GM21423 (cell line): ENCODE data around the gene GPR21.

Experiments used
- ATAC-seq: cut with Tn5 transposase; IDR thresholded peaks from one replicate; pipeline ENCODE4 v1.9.1; 2021; ENCODE audit warnings: mild to moderate bottlenecking, moderate library complexity; ENCODE audit not compliant: unreplicated experiment

The GPR21 gene

DNA sequence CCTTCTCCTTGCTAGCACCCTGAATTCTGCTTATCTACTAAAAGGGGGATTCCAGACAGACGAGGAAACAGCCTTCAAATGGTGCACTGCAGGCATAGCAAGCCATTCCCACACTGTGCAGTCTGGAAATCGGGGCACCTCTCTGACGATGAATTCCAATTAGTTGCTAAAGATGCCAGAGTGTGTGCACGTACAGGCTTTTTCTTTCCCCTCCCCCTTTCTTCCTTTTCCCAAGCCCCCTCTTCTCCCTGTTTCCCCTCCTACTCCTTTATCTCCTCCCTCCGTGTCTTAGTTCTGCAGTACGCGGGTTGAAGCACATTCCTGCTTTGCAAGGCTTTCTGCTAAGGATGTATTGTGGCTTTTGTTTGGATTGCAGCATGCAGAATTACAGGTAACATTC lies at the start of gene GPR21:
Gene GPR21 (plus strand): TSS at position 316 of the 400 bp plus-strand sequence. CDS start 900 bp downstream, outside the sequence.
- no peak for ATAC-seq

DNA sequence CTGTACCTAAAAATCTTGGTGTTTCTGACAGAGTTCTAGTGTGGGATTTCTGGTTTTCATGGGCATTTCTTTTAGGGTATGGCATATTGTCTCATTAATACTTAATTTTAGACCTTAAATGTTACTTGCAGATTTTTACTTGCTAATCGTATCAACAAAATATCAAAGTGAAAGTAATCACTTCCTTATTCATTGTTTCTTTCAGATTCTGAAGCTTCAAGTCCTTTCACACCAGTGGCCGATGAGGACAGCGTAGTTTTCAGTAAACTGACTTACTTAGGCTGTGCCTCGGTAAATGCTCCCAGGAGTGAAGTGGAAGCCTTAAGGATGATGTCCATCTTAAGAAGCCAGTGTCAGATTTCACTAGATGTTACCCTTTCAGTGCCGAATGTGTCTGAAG lies 47.5 kb upstream of the GPR21 start:
- ATAC-seq, result no peak

- ATAC-seq, result no peak
These were observed 45.3 kb upstream of the GPR21 start for GRCh38 chr9:122988141-122988540.

- ATAC-seq, result peak; percentile 85
These were observed 44.4 kb upstream of the GPR21 start for GRCh38 chr9:122988920-122989621.

DNA sequence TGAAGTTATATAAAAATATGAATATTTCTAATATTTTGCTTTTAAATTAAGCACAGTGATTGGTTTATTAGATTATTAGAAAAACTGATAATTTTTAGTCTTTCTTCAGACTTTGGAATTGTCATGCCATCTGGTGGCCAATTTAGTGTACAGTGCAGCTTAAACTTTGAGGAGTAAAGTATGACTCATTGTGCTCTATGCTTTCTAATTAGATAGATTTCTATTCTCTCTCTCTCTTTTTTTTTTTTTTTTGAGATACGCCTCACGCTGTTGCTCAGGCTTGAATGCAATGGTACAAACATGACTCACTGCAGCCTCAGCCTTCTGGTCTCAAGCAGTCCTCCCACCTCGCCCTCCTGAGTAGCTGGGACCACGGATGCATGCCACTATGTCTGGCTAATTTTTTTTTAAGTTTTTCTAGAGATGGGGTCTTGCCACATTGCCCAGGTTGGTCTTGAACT lies 42.1 kb upstream of the GPR21 start:
- peak; percentile 54 for ATAC-seq

DNA sequence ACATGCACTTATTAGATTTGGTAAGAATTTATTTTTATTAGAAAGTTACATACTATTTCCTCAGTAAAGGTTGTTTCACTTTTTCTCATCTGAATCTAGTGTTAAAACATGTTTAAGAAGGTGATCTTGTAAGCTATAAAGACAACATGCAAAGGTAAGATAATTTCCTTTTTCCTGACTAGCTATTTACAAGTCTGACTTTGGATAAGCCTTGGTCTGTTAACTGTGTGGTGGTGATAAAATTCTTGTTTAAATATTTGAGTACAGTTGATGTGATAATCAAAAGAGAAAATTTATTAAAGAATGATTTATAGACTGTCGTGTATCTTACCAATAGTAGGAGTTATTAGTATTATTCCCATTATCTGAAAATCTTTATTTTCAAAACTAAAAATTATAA lies 36.9 kb upstream of the GPR21 start:
- no peak for ATAC-seq

DNA sequence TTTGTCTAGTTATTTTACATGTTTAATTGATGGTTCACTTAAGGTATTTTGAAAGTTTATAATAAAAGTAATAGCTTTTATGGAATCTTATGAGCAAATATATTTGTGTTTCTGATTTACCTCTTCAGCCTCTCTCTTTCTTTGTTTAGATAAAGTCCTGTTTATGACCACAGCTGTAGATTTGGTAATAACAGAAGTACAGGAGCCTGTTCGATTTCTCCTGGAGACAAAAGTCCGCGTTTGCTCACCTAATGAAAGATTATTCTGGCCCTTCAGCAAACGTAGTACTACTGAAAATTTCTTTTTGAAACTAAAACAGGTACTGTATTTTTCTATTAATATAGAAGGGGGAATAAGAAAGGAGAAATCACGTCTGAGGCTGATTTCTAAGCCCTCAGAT lies 35.0 kb upstream of the GPR21 start:
- no peak for ATAC-seq

DNA sequence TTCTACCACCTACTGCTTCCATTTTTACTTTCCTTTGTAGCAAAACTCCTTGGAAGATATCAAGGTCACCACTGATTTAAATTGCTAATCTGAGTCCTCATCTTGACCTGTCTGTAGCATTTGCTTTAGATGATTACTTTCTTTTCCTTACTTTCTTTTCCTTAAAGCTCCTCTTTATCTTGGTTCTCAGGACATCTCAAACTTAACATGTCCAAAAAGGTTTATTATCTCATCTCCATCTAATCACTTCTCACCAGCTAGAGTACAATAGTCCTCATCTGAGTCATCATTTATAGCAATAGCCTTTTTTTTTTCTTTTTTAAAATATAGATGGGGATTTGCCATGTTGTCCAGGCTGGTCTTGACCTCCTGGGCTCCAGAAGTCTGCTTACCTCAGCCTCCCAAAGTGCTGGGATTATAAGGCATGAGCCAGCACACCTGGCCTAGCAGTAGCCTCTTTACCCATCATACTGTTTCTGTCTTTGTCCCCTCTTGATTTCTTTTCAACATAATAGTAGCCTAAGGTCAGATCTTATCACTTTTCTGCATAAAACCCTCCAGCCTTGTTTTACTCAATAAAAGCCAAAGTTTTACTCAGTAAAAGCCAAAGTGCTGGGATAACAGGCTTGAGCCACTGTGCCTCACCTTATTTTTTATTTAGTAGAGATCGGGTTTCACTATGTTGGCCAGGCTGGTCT lies 32.9 kb upstream of the GPR21 start:
- no peak for ATAC-seq

GRCh38 chr9:123002754-123003153 lies 30.7 kb upstream of the GPR21 start:
- ATAC-seq, result no peak

GRCh38 chr9:123003466-123003865 lies 30.0 kb upstream of the GPR21 start:
- no peak for ATAC-seq

GRCh38 chr9:123005964-123006363 lies 27.5 kb upstream of the GPR21 start:
- no peak for ATAC-seq

DNA sequence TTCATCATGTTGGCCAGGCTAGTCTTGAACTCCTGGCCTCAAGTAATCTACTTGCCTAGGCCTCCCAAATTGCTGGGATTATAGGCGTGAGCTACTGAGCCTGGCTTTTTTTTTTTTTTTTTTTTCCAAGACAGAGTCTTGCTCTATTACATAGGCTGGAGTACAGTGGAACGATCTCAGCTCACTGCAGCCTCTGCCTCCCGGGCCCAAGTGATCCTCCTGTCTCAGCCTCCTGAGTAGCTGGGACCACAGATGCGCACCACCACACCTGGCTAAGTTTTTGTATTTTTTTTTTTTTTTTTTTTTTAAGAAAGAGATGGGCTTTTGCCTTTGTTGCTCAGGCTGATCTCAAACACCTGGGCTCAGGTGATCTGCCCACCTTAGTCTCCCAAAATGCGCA lies 26.2 kb upstream of the GPR21 start:
- no peak for ATAC-seq

DNA sequence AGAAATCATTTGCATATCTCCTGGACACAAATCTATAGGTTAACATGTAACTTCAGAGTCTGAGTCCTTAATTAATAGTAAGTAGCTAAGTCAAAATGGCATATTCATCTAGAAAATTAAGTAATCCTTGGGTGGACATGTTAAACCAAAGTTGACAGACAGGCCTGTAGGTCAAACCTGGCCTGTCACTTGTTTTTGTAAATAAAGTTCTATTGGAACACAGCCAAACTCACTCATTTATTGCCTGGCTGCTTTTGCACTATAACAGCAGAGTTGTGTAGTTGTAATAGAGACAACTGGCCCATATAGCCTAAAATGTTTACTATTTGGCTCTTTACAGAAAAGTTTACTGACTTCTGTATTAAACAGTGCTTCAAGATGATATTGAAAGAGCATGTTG lies 24.6 kb upstream of the GPR21 start:
- no peak for ATAC-seq

DNA sequence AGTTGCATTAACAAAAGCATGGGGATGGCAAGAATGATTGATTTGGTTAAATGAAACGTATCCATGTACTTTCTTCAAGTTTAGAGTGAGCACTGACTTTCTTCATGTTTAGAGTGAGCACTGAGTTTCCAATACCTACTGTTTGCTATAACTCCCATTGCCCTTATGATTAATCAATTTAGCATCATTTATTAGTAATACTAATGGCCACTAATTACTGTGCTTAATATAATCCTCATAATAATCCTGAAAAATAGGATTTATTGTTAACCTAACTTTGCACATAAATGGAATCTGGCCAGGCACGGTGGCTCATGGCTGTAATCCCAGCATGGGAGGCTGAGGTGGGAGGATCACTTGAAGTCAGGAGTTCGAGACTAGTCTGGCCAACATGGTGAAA lies 22.1 kb upstream of the GPR21 start:
- no peak for ATAC-seq

DNA sequence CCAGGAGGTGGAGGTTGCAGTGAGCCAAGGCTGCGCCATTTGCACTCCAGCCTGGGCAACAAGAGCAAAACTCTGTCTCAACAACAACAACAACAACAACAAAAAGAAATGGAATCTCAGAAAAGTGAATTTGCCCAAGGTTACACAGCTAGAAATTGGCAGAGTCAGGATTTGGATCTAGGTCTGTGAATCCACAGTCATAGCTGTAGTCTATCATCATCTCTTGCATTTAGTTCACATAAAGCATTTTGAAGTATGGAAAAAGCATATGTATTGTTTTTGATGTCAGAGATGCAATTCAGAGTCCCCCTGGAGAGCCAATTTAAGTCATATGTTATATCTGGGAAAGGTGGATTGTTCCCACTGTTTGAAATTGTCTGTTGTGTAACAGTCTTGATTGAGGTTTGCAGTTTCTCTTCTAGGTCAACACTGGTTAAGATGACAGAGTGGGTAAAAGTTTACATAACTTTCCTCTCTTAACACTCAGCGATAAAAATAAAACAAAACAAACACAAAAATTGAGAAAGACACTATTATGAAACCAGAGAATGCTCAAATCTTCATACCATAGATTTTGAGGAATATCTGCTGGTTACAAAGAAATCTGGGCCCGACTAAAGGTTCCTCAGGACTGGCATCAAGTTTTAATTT lies 21.5 kb upstream of the GPR21 start:
- ATAC-seq, result no peak

DNA sequence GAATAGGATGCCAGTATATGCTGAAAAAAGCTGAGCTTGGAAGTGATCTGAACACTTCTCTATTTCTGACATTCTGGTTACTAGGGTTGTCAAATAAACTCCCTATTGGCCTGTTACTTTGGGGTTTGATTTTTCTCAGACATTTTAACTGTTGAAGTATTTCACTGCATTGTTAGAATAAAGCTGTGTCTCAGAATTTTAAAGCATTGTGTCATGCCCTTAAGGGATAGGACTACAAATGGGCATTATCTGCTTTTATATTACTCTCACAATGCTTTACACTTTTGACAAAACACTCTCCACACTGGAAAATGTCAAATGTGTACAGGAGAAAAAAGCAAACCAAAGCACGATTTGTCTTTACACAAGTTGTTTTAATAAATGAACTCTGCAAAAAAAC lies 16.8 kb upstream of the GPR21 start:
- no peak for ATAC-seq

- ATAC-seq, result no peak
These were observed 12.7 kb upstream of the GPR21 start for GRCh38 chr9:123020796-123021195.

- no peak for ATAC-seq
These were observed 7.0 kb upstream of the GPR21 start for GRCh38 chr9:123026425-123026824.

DNA sequence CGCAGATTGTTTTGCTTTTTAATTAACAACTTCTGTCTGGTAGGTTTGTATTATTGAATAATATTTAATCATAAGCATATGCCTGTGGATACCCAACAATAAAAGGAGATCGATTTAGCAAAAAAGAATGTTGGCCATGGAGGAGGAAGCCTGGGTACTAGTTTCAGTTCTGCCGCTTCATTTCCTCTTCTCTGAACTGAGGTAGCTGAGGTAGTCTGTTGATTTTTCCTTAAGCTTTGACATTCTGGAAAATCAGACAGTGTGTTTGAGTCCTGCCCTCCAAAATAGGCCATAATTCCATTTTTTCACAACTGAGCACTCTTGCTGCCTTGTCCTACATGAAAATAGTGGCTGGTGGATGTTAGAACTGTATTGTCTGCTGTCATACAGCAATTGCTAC lies 6.0 kb upstream of the GPR21 start:
- no peak for ATAC-seq

DNA sequence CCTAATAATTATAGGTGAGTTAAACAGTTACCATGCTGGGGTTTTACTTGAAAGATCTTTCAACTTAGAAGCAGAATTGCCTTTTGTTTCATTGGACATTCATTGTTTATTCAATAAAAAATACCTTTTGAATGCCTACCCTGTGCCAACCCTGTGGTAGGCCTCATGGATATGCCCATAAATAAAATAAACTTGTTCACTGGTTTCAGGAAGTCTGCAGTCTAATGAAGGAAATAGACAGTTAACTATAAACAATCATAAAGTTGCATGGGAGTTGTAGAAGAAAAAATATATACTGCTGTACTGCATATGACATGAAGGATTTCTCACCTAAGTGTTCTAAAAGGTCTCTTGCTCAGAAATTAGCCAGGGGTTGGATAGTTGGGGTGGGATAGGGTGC lies 5.3 kb upstream of the GPR21 start:
- no peak for ATAC-seq

GRCh38 chr9:123028973-123029372 lies 4.5 kb upstream of the GPR21 start:
- no peak for ATAC-seq

- no peak for ATAC-seq
These were observed 1.5 kb upstream of the GPR21 start for GRCh38 chr9:123031963-123032362.
